K562 (cell line): Measurements from ENCODE around the gene NFIC. TPM values are rescaled to one million over a fixed set of nuclear protein-coding genes. Genes with fewer than 3 reads are reported as not detected.

ENCODE experiments used
- ARID2 ChIP-seq: fragments of 450-650 bp; IDR thresholded peaks from 2 replicates; pipeline ENCODE4 v1.6.1; 2017; ENCODE audit warnings: antibody characterized with exemption, mild to moderate bottlenecking
- CTBP1 ChIP-seq: fragments of 450-650 bp; IDR thresholded peaks from 2 replicates; pipeline ENCODE4 v1.6.1; 2016; ENCODE audit warnings: borderline replicate concordance
- MECOM ChIP-seq: fragments of 250-450 bp; sonication (Bioruptor Pico); IDR thresholded peaks from 2 replicates; pipeline ENCODE4 v1.8.0; 2022; ENCODE audit warnings: inconsistent platforms
- MEIS2 ChIP-seq: fragments of 450-650 bp; IDR thresholded peaks from 2 replicates; pipeline ENCODE4 v1.6.1; 2014; ENCODE audit warnings: mild to moderate bottlenecking; ENCODE audit not compliant: partially characterized antibody
- NCOA1 ChIP-seq: fragments of 450-650 bp; IDR thresholded peaks from 2 replicates; pipeline ENCODE4 v1.6.1; 2016; ENCODE audit warnings: low read depth
- ZNF407 ChIP-seq: fragments of 450-650 bp; IDR thresholded peaks from 2 replicates; pipeline ENCODE4 v1.6.1; 2016; ENCODE audit warnings: low read depth
- polyA plus RNA-seq, 8 experiments: library from polyadenylated mRNA; depleted of rRNA in 4 of 8; stranded (reverse) in 5 of 8; unstranded in 3 of 8; fragments of >200 nt; fragmentation: Nextera tagmentation in 2 of 8; fragmentation: Illumina TruSeq in 1 of 8; extraction: Ambion mirVana in 2 of 8; extraction: Trizol in 1 of 8; gene quantifications; 2 replicates each; pipeline versions ENCODE4 v1.2.1 to v1.2.3, GENCODE V29; 2011 to 2014; ENCODE audit warnings: inconsistent platforms in 1 of 8, missing spikeins in 1 of 8
- total RNA-seq, 7 experiments: library from RNA; depleted of rRNA in 6 of 7; stranded (reverse); fragments of >200 nt in 6 of 7; fragmentation: Illumina TruSeq in 2 of 7; extraction: Trizol in 2 of 7; gene quantifications; 2 replicates each; pipeline versions ENCODE4 v1.2.1 to v1.2.3, GENCODE V29; 2011 to 2021; ENCODE audit warnings: low replicate concordance in 1 of 7
- TF ChIP-seq, protein P1 (sequence below): sonication (generic); formaldehyde crosslinking; IDR thresholded peaks from 2 replicates; pipeline ENCODE4 v1.8.1; 2023; ENCODE audit warnings: mild to moderate bottlenecking, missing genetic modification reagents
- TF ChIP-seq, protein P2 (sequence below): IDR thresholded peaks from 2 replicates; pipeline ENCODE4 v1.6.1; 2011; ENCODE audit not compliant: insufficient read length; ENCODE audit errors: extremely low read depth
- TF ChIP-seq, protein P3 (sequence below): fragments of 200-800 bp; sonication (Bioruptor generic); IDR thresholded peaks from 2 replicates; pipeline ENCODE4 v1.6.1; 2017; ENCODE audit warnings: missing genetic modification characterization, missing compliant biosample characterization

Gene NFIC
- total and polyA plus RNA-seq, 9 of the 15 experiments (the other 6 are each of a cell fraction or from before 2014, with no cell fraction given), result 0.71 to 62.1 (median 6.9) TPM

DNA sequence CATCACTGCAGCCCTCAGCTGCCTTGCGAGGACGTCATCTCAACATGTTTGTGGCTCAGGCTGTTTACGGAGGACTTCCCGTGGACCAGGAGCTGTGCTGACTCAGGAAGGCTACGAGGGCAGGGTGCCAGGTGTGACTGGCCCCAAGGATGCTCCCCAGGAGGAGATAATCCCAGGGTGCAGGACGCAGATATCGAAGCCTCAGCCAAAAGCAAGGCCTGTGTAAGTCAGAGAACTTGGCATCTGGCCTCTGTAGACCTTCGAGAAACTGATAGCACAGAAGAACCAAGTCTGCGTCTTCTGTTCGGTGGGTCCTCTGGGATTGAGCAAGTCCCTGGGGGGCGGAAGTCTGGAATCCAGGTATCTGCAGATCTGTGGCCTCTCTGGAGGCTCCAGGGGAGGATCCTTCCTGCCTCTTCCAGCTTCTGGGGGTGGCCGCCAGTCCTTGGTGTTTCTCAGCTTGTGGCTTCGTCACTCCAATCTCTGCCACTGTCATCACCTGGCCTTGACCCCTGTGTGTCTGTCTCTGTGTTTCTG is 136.7 kb downstream of the NFIC start (continued):
- TF ChIP-seq, protein P1, sequence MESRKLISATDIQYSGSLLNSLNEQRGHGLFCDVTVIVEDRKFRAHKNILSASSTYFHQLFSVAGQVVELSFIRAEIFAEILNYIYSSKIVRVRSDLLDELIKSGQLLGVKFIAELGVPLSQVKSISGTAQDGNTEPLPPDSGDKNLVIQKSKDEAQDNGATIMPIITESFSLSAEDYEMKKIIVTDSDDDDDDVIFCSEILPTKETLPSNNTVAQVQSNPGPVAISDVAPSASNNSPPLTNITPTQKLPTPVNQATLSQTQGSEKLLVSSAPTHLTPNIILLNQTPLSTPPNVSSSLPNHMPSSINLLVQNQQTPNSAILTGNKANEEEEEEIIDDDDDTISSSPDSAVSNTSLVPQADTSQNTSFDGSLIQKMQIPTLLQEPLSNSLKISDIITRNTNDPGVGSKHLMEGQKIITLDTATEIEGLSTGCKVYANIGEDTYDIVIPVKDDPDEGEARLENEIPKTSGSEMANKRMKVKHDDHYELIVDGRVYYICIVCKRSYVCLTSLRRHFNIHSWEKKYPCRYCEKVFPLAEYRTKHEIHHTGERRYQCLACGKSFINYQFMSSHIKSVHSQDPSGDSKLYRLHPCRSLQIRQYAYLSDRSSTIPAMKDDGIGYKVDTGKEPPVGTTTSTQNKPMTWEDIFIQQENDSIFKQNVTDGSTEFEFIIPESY, result no peak
- TF ChIP-seq, protein P2, sequence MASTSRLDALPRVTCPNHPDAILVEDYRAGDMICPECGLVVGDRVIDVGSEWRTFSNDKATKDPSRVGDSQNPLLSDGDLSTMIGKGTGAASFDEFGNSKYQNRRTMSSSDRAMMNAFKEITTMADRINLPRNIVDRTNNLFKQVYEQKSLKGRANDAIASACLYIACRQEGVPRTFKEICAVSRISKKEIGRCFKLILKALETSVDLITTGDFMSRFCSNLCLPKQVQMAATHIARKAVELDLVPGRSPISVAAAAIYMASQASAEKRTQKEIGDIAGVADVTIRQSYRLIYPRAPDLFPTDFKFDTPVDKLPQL, result no peak
- no peak for TF ChIP-seq NCOA1
- TF ChIP-seq, protein P3, sequence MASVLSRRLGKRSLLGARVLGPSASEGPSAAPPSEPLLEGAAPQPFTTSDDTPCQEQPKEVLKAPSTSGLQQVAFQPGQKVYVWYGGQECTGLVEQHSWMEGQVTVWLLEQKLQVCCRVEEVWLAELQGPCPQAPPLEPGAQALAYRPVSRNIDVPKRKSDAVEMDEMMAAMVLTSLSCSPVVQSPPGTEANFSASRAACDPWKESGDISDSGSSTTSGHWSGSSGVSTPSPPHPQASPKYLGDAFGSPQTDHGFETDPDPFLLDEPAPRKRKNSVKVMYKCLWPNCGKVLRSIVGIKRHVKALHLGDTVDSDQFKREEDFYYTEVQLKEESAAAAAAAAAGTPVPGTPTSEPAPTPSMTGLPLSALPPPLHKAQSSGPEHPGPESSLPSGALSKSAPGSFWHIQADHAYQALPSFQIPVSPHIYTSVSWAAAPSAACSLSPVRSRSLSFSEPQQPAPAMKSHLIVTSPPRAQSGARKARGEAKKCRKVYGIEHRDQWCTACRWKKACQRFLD, result peak; percentile 29; the same call in 1 of the 2 replicates
- peak; percentile 97 for TF ChIP-seq CTBP1
- peak; percentile 64; the same call in 1 of the 2 replicates for TF ChIP-seq MECOM
- TF ChIP-seq ZNF407, result no peak
- no peak for TF ChIP-seq ARID2
- TF ChIP-seq MEIS2, result no peak
